GM12878 (cell line): ENCODE measurements around the gene EPDR1. TPM values are rescaled to one million over a fixed set of nuclear protein-coding genes. Genes with fewer than 3 reads are reported as not detected.
A peak's percentile ranks its signal among the peaks of the same experiment; 100 is the strongest.

Experiments used
- ATAC-seq: fragments of 200-7000 bp; cut with Tn5 transposase; 3 replicates; pipeline ENCODE4 v1.9.1; 2020; ENCODE audit warnings: mild to moderate bottlenecking, moderate library complexity
- BruUV-seq: library from RNA; stranded (reverse); fragments of 400-500 nt; replicated peaks from 2 replicates; lab custom pipeline; 2021; lab: Mats Ljungman, UMichigan
- CTCF ChIA-PET: fragments of 300-600 bp; sonication (Branson Sonifier 250); formaldehyde crosslinking; extraction: SDS; loops from one replicate; lab custom pipeline; 2021; ENCODE audit warnings: inconsistent platforms; lab: Yijun Ruan, JAX
- POLR2A ChIA-PET: fragments of 350-600 bp; formaldehyde crosslinking; extraction: SDS; loops from one replicate; lab custom pipeline; 2021; ENCODE audit warnings: inconsistent platforms; lab: Charles Lee
- RAD21 ChIA-PET: fragments of 300-600 bp; sonication (Branson Sonifier 250); formaldehyde crosslinking; loops from one replicate; lab custom pipeline; 2023; ENCODE audit warnings: antibody characterized with exemption; ENCODE audit not compliant: unreplicated experiment; lab: Charles Lee
- SMC1A ChIA-PET: fragments of 300-600 bp; sonication (Branson Sonifier 250); formaldehyde crosslinking; loops from one replicate; lab custom pipeline; 2023; ENCODE audit not compliant: unreplicated experiment, uncharacterized antibody; lab: Charles Lee
- DNase-seq: peaks from one replicate; pipeline ENCODE4 v3.0.0-alpha.2; 2011; ENCODE audit warnings: low read depth, low spot score
- FAIRE-seq: peaks from 3 replicates; lab custom pipeline; 2011; peaks lifted over from hg19 to GRCh38; lab: Jason Lieb, UNC
- H2AFZ ChIP-seq: 2 replicates; pipeline ENCODE4 v1.6.0; 2011; ENCODE audit warnings: low read depth, low read length, control low read depth; ENCODE audit not compliant: control insufficient read depth
- H3K27ac ChIP-seq: 2 replicates; pipeline ENCODE4 v1.5.1; 2011; ENCODE audit warnings: control low read depth; ENCODE audit not compliant: control insufficient read depth, insufficient read depth
- H3K27me3 ChIP-seq, 2 experiments: replicated peaks in 1 of 2; 2 replicates each; pipeline versions ENCODE4 v1.6.0 to v1.6.1; 2011; ENCODE audit warnings: low read length in 1 of 2; ENCODE audit not compliant: control insufficient read depth in 2 of 2, insufficient read depth in 2 of 2
- H3K36me3 ChIP-seq, 2 experiments: 2 replicates each; pipeline ENCODE4 v1.5.1; 2011; ENCODE audit warnings: low read length in 1 of 2; ENCODE audit not compliant: control insufficient read depth in 2 of 2, insufficient read depth in 2 of 2
- H3K4me1 ChIP-seq: 2 replicates; pipeline ENCODE4 v1.6.1; 2011; ENCODE audit warnings: mild to moderate bottlenecking, low read length, moderate library complexity, mixed read lengths; ENCODE audit not compliant: control insufficient read depth, insufficient read depth
- H3K4me2 ChIP-seq: 2 replicates; pipeline ENCODE4 v1.6.0; 2011; ENCODE audit warnings: control low read depth; ENCODE audit not compliant: control insufficient read depth, insufficient read depth
- H3K4me3 ChIP-seq: fragments of 200-600 bp; sonication (generic); 2 replicates; pipeline ENCODE4 v1.5.1; 2016
- H3K79me2 ChIP-seq: 2 replicates; pipeline ENCODE4 v1.6.0; 2011; ENCODE audit warnings: low read length; ENCODE audit not compliant: control insufficient read depth, insufficient read depth
- H3K9ac ChIP-seq: 2 replicates; pipeline ENCODE4 v1.8.0; 2011; ENCODE audit warnings: low read length, control low read depth, mixed read lengths; ENCODE audit not compliant: control insufficient read depth, insufficient read depth
- H3K9me3 ChIP-seq: replicated peaks from 3 replicates; pipeline ENCODE4 v1.5.1; 2011; ENCODE audit warnings: mild to moderate bottlenecking, low read length; ENCODE audit not compliant: control insufficient read depth, insufficient read depth
- H4K20me1 ChIP-seq: 2 replicates; pipeline ENCODE4 v1.6.0; 2011; ENCODE audit not compliant: control insufficient read depth, insufficient read depth
- E2F8 ChIP-seq: fragments of 450-650 bp; IDR thresholded peaks from 2 replicates; pipeline ENCODE4 v1.6.1; 2018; ENCODE audit warnings: mild to moderate bottlenecking, low read depth, moderate library complexity; ENCODE audit not compliant: partially characterized antibody
- GABPA ChIP-seq: IDR thresholded peaks from 2 replicates; pipeline ENCODE4 v1.6.1; 2014; ENCODE audit warnings: antibody characterized with exemption, low read depth, mild to moderate bottlenecking, inconsistent platforms
- HCFC1 ChIP-seq: fragments of 150-350 bp; IDR thresholded peaks from 2 replicates; pipeline ENCODE4 v1.6.1; 2014; ENCODE audit warnings: low read length
- IKZF2 ChIP-seq, 2 experiments: fragments of 450-650 bp; IDR thresholded peaks; 2 replicates each; pipeline ENCODE4 v1.6.1; 2017; ENCODE audit warnings: mild to moderate bottlenecking in 2 of 2, moderate library complexity in 2 of 2
- MXI1 ChIP-seq: fragments of 150-350 bp; IDR thresholded peaks from 2 replicates; pipeline ENCODE4 v1.6.1; 2011; ENCODE audit warnings: low read depth, mild to moderate bottlenecking, inconsistent platforms, low read length, improper control_type of control experiment
- NBN ChIP-seq: fragments of 450-650 bp; IDR thresholded peaks from 2 replicates; pipeline ENCODE4 v1.6.1; 2016
- NFXL1 ChIP-seq: fragments of 450-650 bp; IDR thresholded peaks from 2 replicates; pipeline ENCODE4 v1.6.1; 2017; ENCODE audit warnings: antibody characterized with exemption, mild to moderate bottlenecking, borderline replicate concordance
- SMC3 ChIP-seq: IDR thresholded peaks from 2 replicates; pipeline ENCODE4 v1.6.1; 2011; ENCODE audit warnings: low read length, improper control_type of control experiment, borderline replicate concordance
- YY1 ChIP-seq: IDR thresholded peaks from 2 replicates; pipeline ENCODE4 v1.6.1; 2011; ENCODE audit warnings: low read depth, mild to moderate bottlenecking, low read length
- ZNF207 ChIP-seq: fragments of 450-650 bp; IDR thresholded peaks from 2 replicates; pipeline ENCODE4 v1.6.1; 2014; ENCODE audit warnings: antibody characterized with exemption, mild to moderate bottlenecking, borderline replicate concordance
- ZNF384 ChIP-seq: IDR thresholded peaks from 2 replicates; pipeline ENCODE4 v1.6.1; 2012; ENCODE audit warnings: low read depth, mild to moderate bottlenecking, low read length, improper control_type of control experiment, borderline replicate concordance
- WGBS: methylation state at CpG from one replicate; pipeline ENCODE4 v1.1.6; 2016; ENCODE audit warnings: low lambda C conversion rate; ENCODE audit not compliant: insufficient replicate concordance, insufficient coverage; ENCODE audit errors: missing lambda C conversion rate; 5-methylcytosine and 5-hydroxymethylcytosine counted together
- in situ Hi-C: fragments of 300-500 bp; cut with MboI; formaldehyde crosslinking; loops from 9 replicates; pipeline ENCODE4 v1.14.3; 2018; ENCODE audit warnings: mixed read lengths
- intact Hi-C: fragments of 100-400 bp; cut with micrococcal nuclease; formaldehyde crosslinking; loops from one replicate; pipeline ENCODE4 v1.14.2; 2022; ENCODE audit not compliant: unreplicated experiment
- polyA plus RNA-seq, 11 experiments: library from polyadenylated mRNA; depleted of rRNA in 4 of 11; unstranded in 6 of 11; stranded (reverse) in 5 of 11; fragments of >200 nt; fragmentation: Nextera tagmentation in 4 of 11; fragmentation: Illumina TruSeq in 1 of 11; extraction: Ambion mirVana in 4 of 11; extraction: Trizol in 1 of 11; gene quantifications; 1 replicate in 1 of 11; 2 replicates in 10 of 11; pipeline versions ENCODE4 v1.2.1 to v1.2.3, GENCODE V29; 2011 to 2016; ENCODE audit warnings: inconsistent platforms in 2 of 11, missing spikeins in 2 of 11, low read depth in 1 of 11
- total RNA-seq, 4 experiments: library from RNA; depleted of rRNA in 3 of 4; stranded (reverse); fragments of >200 nt in 3 of 4; fragmentation: Illumina TruSeq in 1 of 4; extraction: Trizol in 1 of 4; gene quantifications; 2 replicates each; pipeline versions ENCODE4 v1.2.1 to v1.2.3, GENCODE V29; 2013 to 2021
- TF ChIP-seq, protein P1 (sequence below): fragments of 450-650 bp; IDR thresholded peaks from 2 replicates; pipeline ENCODE4 v1.6.1; 2017; ENCODE audit warnings: mild to moderate bottlenecking, moderate library complexity
- TF ChIP-seq, protein P2 (sequence below), 3 experiments: IDR thresholded peaks in 2 of 3; conservative IDR thresholded peaks in 1 of 3; 2 replicates each; pipeline ENCODE4 v1.5.1; 2011; ENCODE audit warnings: low read depth in 3 of 3, low read length in 3 of 3, mild to moderate bottlenecking in 3 of 3, control low read depth in 2 of 3, moderate library complexity in 2 of 3, inconsistent platforms in 1 of 3, mixed read lengths in 1 of 3; ENCODE audit not compliant: control insufficient read depth in 2 of 3, insufficient read depth in 1 of 3; ENCODE audit errors: extremely low read depth in 1 of 3

Gene EPDR1
- total and polyA plus RNA-seq, 10 of the 15 experiments (the other 5 are each of a cell fraction or from before 2014, with no cell fraction given), result 1.2 to 18.8 (median 4.7) TPM

DNA sequence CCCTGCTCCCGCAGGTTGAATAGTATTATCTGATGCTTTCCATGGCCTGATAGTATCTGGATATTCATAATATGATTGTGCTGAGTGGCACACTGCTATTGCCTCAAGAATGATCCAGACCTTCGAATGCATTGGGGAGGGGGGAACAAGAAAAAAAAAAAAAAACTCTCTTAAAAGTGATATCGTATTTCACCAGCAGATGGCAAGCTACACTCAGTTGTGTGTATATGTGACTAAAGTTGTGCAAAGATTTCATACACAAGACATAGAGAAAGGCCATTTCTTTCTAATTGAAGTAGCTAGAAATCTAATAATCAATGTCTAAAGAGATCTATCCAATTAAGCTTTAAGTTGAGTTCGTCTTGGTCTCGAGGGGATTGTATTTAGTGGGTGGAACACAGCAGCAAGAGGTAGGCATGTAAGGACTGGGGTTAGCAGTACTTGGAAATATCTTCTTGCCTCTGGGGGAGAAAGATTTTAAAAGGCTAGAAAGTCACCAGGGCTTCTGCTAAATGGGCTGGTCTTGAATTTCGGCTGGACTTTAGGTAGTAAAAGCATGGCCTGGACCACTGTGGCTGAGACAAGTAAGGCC lies 19.1 kb upstream of the EPDR1 start:
- no peak for DNase-seq
- no TSS peak for BruUV-seq
- no peaks in the 10 kb centered on the region for H3K79me2 ChIP-seq
- no peaks in the 10 kb centered on the region for H3K9me3 ChIP-seq
- no peak overlapping the region for H3K4me2 ChIP-seq
- no peaks in the 10 kb centered on the region for H3K4me1 ChIP-seq
- CTCF ChIA-PET, result interaction anchor here (0.6 to 4.2 kb wide), 53 partner anchors 8 to 473 kb away, joined by 3 to 39 read pairs (median 5); partner anchors contain the start of genes EPDR1, GPR141 and SFRP4
- H4K20me1 ChIP-seq, result no peaks in the 10 kb centered on the region
- POLR2A ChIA-PET, result no interaction called here
- H3K9ac ChIP-seq, result no peak overlapping the region
- H3K4me3 ChIP-seq, result no peak overlapping the region
- H2AFZ ChIP-seq, result no peak overlapping the region
- H3K27ac ChIP-seq, result no peak overlapping the region
- WGBS, result 6% methylated on average over 6 of the region's 6 CpGs
- peaks cover 0 to 2% of the 10 kb centered on the region in 2 experiments; a peak in 1 of 4 replicates for H3K27me3 ChIP-seq
- no peaks in the 10 kb centered on the region for H3K36me3 ChIP-seq
- peak; percentile 92 for FAIRE-seq
- SMC1A ChIA-PET, result interaction anchor here (0.6 to 9.5 kb wide), 33 partner anchors 8 to 466 kb away, joined by 3 to 82 read pairs (median 4); partner anchors contain the start of genes EPDR1 and SFRP4
- peak; percentile 78 for ATAC-seq
- intact Hi-C loops, result loop anchor here (1.0 to 5.0 kb wide), 4 partner anchors 206 to 434 kb away; no protein-coding TSS in a partner anchor
- in situ Hi-C loops, result loop anchor here (5.0 kb wide), 1 partner anchor 321 kb away; no protein-coding TSS in a partner anchor
- RAD21 ChIA-PET, result interaction anchor here (0.6 to 3.3 kb wide), 20 partner anchors 12 to 469 kb away, joined by 3 to 24 read pairs (median 5); partner anchors contain the start of genes EPDR1 and SFRP4
- TF ChIP-seq ZNF207 (no peak), NFXL1 (no peak), E2F8 (no peak), SMC3 (peak; percentile 53; the same call in 1 of the 2 replicates), ZNF384 (peak; percentile 88), HCFC1 (no peak), YY1 (no peak), IKZF2 (IDR thresholded peaks at IDR 0.05) (no peak), GABPA (no peak), MXI1 (no peak), NBN (no peak)
- TF ChIP-seq, protein P1, sequence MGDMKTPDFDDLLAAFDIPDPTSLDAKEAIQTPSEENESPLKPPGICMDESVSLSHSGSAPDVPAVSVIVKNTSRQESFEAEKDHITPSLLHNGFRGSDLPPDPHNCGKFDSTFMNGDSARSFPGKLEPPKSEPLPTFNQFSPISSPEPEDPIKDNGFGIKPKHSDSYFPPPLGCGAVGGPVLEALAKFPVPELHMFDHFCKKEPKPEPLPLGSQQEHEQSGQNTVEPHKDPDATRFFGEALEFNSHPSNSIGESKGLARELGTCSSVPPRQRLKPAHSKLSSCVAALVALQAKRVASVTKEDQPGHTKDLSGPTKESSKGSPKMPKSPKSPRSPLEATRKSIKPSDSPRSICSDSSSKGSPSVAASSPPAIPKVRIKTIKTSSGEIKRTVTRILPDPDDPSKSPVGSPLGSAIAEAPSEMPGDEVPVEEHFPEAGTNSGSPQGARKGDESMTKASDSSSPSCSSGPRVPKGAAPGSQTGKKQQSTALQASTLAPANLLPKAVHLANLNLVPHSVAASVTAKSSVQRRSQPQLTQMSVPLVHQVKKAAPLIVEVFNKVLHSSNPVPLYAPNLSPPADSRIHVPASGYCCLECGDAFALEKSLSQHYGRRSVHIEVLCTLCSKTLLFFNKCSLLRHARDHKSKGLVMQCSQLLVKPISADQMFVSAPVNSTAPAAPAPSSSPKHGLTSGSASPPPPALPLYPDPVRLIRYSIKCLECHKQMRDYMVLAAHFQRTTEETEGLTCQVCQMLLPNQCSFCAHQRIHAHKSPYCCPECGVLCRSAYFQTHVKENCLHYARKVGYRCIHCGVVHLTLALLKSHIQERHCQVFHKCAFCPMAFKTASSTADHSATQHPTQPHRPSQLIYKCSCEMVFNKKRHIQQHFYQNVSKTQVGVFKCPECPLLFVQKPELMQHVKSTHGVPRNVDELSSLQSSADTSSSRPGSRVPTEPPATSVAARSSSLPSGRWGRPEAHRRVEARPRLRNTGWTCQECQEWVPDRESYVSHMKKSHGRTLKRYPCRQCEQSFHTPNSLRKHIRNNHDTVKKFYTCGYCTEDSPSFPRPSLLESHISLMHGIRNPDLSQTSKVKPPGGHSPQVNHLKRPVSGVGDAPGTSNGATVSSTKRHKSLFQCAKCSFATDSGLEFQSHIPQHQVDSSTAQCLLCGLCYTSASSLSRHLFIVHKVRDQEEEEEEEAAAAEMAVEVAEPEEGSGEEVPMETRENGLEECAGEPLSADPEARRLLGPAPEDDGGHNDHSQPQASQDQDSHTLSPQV, result no peak
- TF ChIP-seq, protein P2, sequence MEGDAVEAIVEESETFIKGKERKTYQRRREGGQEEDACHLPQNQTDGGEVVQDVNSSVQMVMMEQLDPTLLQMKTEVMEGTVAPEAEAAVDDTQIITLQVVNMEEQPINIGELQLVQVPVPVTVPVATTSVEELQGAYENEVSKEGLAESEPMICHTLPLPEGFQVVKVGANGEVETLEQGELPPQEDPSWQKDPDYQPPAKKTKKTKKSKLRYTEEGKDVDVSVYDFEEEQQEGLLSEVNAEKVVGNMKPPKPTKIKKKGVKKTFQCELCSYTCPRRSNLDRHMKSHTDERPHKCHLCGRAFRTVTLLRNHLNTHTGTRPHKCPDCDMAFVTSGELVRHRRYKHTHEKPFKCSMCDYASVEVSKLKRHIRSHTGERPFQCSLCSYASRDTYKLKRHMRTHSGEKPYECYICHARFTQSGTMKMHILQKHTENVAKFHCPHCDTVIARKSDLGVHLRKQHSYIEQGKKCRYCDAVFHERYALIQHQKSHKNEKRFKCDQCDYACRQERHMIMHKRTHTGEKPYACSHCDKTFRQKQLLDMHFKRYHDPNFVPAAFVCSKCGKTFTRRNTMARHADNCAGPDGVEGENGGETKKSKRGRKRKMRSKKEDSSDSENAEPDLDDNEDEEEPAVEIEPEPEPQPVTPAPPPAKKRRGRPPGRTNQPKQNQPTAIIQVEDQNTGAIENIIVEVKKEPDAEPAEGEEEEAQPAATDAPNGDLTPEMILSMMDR (IDR thresholded peaks at IDR 0.05 in 2 of 3, conservative IDR thresholded peaks at IDR 0.05 in 1 of 3; ENCODE audit: control insufficient read depth in 2 of 3, extremely low read depth in 1 of 3, insufficient read depth in 1 of 3, low read depth in 3 of 3, low read length in 3 of 3), result peak; percentile 47 to 59 (median 50); a peak in 5 of 6 replicates
